ENCODE data around the gene BANF2.

- TF ChIP-seq CTCF (conservative IDR thresholded peaks at IDR 0.05; ENCODE audit: low read depth, low read length) (no peak), EZH2phosphoT487 (IDR thresholded peaks at IDR 0.05; ENCODE audit: borderline replicate concordance, low read length) (no peak)
These were observed 5.0 kb downstream of the BANF2 start for GRCh38 chr20:17704589-17705317.

All from PC-3 (cell line).